Measurements from ENCODE around the gene BCR.

GRCh38 chr22:23233084-23233531, 52.8 kb downstream of the BCR start:
- TF ChIP-seq, protein P1, sequence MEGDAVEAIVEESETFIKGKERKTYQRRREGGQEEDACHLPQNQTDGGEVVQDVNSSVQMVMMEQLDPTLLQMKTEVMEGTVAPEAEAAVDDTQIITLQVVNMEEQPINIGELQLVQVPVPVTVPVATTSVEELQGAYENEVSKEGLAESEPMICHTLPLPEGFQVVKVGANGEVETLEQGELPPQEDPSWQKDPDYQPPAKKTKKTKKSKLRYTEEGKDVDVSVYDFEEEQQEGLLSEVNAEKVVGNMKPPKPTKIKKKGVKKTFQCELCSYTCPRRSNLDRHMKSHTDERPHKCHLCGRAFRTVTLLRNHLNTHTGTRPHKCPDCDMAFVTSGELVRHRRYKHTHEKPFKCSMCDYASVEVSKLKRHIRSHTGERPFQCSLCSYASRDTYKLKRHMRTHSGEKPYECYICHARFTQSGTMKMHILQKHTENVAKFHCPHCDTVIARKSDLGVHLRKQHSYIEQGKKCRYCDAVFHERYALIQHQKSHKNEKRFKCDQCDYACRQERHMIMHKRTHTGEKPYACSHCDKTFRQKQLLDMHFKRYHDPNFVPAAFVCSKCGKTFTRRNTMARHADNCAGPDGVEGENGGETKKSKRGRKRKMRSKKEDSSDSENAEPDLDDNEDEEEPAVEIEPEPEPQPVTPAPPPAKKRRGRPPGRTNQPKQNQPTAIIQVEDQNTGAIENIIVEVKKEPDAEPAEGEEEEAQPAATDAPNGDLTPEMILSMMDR (IDR thresholded peaks at IDR 0.05) = no peak
- no peak for TF ChIP-seq POLR2A (IDR thresholded peaks at IDR 0.05)
